OCI-M2 (cell line): ENCODE data around the gene CIB4.

Experiments
- DNase-seq: peaks from one replicate; lab custom pipeline; 2025; ENCODE audit not compliant: unreplicated experiment; lab: John Stamatoyannopoulos, UW

The CIB4 gene

DNA sequence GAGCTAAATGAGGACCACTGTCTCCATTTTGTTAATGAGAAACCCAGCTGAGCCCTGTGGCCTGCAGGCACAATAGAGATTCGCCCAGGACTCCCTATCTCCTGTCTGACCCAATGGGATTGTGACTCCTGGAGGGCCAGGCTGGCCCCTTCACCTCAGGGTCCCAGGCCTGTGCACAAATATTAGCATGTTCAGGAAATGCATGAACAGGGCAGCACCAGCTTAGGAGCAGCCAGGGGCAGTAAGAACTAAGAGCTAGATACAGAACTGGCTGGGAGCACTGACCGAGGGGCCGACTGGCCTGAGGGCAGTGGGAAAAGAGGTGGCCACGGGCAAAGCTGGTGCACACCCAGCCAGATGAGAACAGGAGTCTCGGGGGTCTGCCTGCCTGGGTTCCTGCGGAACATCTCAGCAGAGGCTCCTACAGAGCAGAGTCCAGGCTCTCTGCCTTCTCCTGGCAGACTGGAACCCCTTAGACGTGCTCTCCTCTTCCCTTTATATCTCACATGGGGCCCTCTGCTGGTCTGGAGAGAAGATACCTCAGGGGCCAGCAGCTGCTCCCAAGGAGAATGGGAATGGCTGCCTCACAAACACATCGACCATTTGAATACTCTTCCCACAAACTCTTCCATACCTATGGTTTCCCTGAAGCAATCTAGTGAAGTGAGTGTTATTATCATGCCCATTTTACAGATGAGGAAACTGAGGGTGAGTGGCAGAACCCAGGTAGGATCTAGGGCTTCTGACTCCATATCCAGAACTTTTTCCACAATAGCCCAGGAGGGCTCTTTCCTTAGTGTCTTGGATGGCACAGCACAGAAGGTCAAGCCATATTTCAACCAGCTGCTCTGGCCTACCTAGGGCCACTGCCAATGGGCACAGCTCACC is 85.7 kb downstream of the CIB4 start:
- DNase-seq = no peak

- no peak for DNase-seq
Measured at GRCh38 chr2:26552641-26553374, 88.4 kb downstream of the CIB4 start.

DNA sequence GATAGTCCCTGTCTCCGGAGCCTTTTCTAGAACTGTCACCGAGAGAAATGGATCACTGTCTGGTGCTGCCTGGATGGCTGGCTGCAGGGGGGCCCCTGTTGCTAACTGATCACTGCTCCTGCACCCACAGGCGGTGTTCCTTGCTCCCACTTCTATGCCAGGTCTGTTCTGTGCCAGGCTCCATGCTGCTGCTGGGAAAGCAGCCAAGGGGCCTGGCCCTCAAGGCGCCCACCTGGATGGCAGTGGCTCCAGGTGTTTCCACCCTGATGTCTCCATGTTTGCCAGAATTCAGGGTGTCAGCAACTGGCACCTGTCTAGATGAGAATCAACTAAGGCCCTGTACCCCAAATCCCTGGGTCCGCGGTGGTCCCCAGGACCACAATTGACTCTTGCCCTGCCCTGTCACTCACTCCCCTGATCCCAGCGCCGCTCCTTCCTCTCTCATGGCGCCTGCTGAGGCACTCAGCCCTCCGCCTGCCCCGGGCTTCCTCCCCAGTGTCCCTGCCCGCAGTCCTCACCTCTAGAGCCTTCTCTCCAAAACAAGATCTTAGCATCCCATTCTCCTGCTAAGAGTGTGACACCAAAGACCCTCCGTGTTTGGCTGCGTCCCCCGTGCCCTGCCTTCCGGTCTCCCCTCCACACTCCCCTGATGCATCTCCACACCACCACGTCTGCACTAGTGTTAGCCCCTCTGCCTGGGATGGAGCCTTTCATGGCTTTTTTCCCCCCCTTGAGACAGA is 90.7 kb downstream of the CIB4 start:
- no peak for DNase-seq

DNA sequence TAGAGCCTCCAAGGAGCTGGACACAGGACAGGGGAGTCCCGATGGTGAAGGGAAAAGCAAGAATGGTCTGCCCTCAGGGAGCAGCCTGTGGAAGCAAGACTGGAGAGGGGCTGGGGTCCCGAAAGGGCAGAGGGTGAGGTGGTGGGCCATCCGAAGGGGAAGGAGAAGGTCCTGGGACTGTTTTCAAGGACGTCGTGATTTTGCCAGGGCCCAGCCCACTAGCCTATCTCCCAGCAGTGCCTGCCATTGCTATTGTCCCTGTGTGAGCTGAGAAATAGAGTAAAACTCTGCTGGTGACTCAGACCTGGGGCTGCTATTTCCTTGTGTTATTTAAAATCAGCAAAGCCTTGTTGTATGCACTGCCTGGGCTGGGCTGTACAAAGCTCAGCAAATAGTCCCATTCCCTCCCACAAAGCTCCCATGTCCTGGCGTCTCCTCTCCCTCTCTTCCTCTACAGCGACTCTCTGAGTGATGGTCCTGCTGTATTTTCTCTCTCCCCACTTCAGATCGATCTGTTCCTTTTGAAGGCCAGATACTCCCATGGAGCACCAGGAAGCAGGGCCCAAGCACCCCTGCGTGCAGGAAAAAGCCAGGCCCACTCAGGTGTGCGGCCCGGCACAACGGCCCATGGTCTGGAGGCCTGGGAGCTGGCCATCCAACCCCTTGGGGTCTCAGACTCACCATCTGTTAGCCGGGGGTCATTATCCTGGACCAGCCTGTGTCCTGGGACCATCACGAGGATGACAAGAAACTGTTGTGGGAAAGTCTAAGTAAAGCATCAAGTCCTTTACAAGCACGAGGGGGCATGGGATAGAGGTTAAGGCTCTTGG is 98.3 kb downstream of the CIB4 start:
- DNase-seq = no peak

DNA sequence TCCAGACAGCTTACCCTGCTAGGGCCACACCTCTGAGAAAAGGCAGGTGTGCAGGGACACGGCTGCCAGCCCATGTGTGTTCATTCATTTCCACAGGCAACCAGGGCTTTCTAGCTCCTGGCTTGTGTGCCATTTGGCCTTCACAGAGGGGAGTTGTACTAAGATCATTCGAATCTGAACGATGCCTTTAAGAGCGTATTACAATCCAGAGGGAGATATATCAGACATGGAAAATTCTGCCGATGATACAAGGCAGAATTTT is 99.0 kb downstream of the CIB4 start:
- DNase-seq = no peak

DNA sequence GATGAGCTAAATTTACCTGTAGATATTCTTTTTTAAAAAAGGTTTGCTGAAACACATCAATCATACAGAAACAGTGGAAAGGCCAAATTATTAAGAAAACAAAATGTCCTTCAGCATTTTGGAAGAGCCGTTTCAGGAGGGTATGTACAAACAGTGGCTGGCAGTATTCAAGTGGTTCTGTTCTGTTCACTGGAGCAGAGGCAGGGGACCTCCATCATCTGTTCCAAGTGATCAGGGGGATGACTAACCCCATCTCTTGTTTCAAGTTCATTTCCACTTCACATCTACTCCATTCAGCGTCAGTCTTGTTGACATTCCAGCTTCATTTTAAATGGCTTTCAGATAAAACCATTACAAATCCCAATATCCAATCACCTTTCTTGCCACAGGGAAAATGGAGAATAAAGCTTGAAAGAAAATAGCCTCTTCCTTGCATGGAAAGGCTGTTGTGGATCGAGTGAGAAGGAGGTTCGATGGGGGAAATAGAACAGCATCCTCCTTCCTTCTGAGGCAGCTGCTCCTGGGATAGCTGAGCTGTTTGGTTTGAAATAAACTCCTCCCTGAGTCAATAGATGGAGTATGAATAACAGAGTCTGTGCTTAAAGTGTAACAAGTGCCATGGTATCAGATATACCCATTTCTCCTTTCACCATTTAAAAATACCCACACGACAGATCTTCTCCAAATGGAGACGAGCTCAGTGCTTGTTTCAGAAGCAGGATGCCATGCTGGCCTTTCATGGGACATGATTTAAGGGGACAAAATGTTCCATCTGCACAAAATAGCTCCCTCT is 99.6 kb downstream of the CIB4 start:
- no peak for DNase-seq

GRCh38 chr2:26540961-26541360 is 100.2 kb downstream of the CIB4 start:
- no peak for DNase-seq

GRCh38 chr2:26540306-26540705 is 100.9 kb downstream of the CIB4 start:
- no peak for DNase-seq

GRCh38 chr2:26537826-26538475 is 103.2 kb downstream of the CIB4 start:
- DNase-seq = no peak

GRCh38 chr2:26537069-26537825 is 103.9 kb downstream of the CIB4 start:
- DNase-seq = no peak

DNA sequence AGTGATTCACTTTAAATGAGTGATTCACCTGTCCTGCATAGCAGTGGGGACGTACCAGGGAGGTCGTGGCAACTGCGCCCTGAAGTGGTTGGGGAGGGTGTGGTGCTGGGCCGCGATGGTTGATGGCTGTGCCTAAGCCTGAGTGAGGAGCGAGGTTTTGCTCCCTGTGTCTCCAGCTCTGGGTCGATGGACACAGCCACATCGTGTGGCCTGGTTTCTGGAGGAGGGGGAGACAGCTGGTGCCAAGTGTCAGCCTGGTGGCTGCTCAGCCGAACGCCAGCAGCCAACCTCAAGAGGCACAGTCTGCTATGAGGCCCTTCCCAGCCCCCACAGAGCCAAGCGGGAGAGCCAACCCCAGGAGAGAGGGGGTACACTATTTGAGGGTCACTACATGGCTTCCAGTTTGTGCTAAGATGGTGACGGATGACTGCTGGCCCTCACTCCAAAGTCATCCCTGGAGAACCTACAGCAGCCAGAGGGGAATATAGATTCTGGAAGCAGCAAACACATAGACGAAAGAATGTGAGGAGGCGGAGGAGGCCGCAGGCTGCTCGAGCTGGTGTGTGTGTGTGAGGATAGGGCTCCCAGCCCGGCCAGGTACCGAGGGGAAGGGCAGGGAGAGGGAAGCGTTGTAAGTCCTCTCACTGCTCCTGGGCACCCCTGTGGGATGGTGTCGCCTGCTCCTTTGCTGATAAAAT is 104.6 kb downstream of the CIB4 start:
- no peak for DNase-seq

- DNase-seq = no peak
Measured at GRCh38 chr2:26535663-26536275, 105.4 kb downstream of the CIB4 start.

DNA sequence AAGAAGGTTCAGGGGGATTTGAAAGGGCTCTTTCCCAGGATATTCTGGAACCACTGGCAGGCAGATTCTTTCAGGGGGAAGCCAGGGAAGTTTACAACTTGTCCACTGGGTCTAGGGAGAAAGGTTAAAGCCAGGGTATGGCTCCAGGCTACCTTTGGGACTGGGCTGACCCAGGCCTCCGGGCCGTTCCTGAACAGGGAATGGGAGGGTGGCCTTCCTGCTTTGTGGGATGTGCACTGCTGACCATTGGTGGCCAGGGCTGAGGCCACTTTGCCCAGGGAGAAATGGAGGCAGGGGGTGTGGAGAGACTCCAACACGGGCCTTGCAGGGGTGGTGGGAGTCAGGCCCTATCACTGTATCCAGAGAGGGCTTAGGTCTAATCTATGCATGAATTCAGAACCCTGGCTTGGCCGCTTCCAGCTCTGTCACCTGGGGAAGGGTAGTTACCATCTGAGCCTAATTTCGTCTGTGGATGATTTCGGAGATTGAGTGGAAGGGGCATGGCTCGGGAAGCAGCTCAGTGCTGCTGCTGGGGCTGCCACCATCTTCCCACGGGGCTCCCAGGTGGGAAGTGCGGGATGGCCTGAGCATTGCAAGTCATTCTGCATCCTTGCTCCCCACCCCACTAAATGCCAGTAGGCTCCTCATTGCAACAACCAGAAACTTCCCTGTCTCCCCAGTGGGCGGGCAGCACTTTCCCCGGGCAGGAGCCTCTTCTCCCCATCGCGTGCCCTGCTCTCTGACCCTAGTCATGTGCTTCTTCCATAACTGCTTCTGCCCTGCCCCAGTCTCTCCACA is 106.1 kb downstream of the CIB4 start:
- no peak for DNase-seq

DNA sequence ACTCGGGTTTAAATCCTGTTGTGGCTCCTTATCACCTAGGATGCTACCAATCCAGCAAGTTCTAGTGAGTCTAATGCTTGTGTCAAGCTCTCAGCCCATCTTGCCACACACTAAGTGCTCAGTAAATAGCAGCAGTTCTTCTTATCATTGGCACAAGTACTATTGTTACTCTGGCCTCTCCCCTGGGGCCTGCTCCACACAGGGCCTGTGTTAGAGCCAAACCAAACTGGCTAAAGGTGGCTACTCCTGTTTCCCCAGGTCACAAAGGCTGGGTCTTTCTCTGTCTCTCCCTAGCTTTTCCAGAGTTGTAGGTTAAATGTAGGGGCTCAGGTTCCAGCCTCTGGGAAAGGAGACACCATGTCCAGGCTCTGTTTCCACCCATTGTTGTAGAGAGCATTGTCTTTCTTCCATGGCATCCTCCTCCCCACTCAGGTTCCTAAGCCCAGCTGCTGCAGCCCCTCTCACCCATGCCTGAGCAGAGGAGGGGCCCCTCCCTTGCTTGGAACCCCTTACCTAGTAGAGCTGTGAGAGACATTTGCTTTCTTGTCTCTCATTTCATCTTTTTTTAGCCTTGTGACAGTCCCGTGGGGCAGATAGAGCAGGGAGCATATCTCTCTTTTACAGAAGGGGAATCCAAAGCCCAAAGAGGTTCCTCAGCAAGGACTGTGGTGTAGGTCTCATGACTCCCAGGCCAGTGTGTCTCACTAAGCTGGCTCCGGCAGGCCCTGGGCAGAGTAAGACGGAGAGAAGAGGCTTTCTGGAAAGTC is 106.9 kb downstream of the CIB4 start:
- no peak for DNase-seq

DNA sequence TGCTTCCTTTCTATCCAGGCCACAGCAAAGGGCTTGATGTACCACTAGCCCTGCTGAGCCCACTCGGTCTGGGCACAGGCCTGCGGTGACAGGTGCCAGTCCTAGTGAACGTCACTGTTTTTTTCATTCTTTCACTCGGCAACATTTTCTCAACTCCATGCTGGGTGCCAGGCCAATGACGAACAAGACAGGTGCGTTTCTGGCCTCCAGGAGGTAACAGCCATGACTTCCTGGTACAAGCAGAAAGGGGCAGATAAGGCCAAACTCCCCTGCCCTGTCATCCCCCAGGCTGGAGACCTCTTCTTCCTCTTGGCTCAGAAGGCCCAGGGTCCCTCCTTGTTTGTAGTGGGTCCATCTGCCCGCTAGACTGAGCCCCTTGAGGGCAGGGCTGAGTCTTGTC is 107.5 kb downstream of the CIB4 start:
- DNase-seq = no peak
